ENCODE data around the gene FAM107B. TPM values are rescaled to one million over a fixed set of nuclear protein-coding genes. Genes with fewer than 3 reads are reported as not detected.
"Not testable (repeated sequence)": the region's sequence is repeated elsewhere in the genome, so short reads cannot be mapped to it uniquely, and the experiment has no call there.

FAM107B gene
- polyA plus RNA-seq, 4 donors, result 85.6 to 118 (median 114) TPM

- DNase-seq (ENCODE audit: low read depth in 4 of 4, low spot score in 3 of 4), result no peak
Observed at GRCh38 chr10:14667781-14668180, 106.9 kb downstream of the FAM107B start.

DNA sequence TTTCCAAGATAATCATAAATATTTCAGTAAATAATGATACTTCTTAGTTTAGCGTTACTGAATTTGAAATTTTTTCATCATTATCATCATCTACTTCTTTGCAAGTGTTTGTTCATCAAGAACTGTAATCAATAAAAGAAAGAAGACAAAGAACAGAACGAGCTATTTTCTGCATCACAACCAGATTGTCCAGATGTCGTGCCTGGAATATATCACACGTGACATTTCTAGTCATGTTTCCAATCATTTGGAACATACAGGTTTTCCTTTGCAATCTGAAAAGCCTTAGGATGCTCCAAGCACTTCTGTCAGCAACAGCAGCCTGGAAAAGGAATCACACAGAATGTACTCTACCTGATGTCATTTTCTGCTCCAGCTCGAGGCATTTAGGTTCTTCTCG is 107.4 kb downstream of the FAM107B start:
- DNase-seq (ENCODE audit: low read depth in 4 of 4, low spot score in 3 of 4), result no peak

- DNase-seq (ENCODE audit: low read depth in 4 of 4, low spot score in 3 of 4), result no peak
Observed at GRCh38 chr10:14665865-14666857, 108.5 kb downstream of the FAM107B start.

DNA sequence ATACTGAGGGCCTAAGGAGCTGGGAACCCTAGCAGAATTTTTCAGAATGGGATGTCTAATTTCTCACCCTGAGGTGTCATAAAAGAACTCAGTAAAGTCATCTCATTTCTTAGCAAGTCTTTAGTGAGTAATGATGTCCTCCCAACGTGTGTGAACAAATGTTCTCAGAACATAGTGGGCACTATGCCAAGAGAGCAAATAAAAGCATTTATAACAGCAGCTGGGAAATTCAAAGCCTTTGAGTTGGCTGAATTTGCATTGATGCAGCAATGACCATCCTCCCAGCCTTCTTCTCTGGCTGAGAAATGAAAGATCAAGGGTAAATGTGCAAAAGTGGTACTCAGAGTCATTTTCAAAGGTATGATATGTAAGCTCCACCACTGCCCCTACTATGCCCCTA is 109.4 kb downstream of the FAM107B start:
- no peak for DNase-seq (ENCODE audit: low read depth in 4 of 4, low spot score in 3 of 4)

DNA sequence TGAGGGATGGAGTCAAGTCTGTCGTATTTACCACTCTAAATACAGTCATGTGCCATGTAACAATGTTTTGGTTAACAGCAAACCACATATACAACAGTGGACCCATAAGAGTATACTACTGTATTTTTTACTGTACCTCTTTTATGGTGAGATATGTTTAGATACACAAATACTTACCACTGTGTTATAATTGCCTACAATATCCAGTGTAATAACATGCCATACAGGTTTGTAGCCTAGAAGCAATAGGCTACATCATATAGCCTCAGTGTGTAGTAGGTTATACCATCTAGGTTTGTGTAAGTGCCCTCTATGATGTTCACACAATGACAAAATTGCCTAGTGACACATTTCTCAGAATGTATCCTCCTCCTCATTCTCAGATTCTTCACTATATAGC is 110.4 kb downstream of the FAM107B start:
- DNase-seq (ENCODE audit: low read depth in 4 of 4, low spot score in 3 of 4), result no peak

GRCh38 chr10:14661818-14662217 is 112.9 kb downstream of the FAM107B start:
- no peak for DNase-seq (ENCODE audit: low read depth in 4 of 4, low spot score in 3 of 4)

DNA sequence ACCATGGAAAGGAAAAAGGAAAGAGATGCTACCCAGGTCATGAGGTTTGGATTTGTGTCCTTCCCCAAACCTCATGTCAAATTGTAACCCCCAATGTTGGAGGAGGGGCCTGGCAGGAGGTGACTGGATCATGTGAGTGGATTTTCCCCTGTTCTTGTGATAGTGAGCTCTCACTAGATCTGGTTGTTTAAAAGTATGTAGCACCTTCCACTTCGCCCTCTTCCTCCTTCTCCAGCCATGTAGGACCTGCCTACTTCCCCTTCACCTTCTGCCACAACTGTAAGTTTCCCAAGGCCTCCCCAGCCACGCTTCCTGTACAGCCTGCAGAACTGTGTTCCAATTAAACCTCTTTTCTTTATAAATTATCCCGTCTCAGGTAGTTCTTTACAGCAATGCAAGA is 113.9 kb downstream of the FAM107B start:
- DNase-seq (ENCODE audit: low read depth in 4 of 4, low spot score in 3 of 4), result no peak

DNA sequence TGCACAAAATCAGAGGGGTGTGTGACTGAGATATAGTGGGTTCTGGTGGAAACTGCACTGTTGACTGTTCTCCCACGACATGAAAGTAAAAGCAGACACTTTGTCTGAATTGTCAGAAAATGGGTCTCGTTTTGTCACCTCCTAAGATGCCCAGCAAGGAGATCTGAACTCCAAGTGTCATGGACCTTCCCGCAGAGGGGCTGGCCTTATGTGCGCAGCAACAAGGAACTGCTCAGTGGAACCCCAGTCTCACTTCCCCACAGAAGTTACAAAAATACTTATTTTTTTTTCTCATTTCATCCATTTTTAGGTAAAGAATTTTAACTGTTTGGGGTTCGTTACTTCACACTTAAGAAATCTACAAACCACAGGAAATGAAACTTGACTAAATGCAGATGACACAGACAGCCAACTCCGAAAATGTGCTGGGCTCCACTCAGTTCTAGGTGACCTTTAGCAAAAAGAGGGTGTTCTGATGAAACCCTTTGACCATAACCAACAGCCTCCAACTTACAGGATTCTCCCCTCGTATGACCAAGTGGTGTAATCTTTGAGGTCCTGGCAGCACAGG is 115.0 kb downstream of the FAM107B start:
- no peak for DNase-seq (ENCODE audit: low read depth in 4 of 4, low spot score in 3 of 4)

DNA sequence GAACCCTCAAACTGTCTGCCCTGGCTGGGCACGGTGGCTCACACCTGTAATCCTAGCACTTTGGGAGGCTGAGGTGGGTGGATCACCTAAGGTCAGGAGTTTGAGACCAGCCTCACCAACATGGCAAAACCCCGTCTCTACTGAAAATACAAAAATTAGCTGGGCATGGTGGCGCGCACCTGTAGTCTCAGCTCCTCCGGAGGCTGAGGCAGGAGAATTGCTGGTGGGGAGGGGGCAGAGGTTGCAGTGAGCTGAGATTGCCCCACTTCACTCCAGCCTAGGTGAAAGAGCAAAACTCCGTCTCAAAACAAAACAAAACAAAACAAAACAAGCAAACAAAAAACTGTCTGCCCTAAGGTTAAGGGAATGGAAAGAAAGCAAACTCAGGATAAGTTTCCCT is 115.6 kb downstream of the FAM107B start:
- not testable (repeated sequence) for DNase-seq (ENCODE audit: low read depth in 4 of 4, low spot score in 3 of 4)

- DNase-seq (ENCODE audit: low read depth in 4 of 4, low spot score in 3 of 4), result no peak
Observed at GRCh38 chr10:14658331-14659127, 116.2 kb downstream of the FAM107B start.

DNA sequence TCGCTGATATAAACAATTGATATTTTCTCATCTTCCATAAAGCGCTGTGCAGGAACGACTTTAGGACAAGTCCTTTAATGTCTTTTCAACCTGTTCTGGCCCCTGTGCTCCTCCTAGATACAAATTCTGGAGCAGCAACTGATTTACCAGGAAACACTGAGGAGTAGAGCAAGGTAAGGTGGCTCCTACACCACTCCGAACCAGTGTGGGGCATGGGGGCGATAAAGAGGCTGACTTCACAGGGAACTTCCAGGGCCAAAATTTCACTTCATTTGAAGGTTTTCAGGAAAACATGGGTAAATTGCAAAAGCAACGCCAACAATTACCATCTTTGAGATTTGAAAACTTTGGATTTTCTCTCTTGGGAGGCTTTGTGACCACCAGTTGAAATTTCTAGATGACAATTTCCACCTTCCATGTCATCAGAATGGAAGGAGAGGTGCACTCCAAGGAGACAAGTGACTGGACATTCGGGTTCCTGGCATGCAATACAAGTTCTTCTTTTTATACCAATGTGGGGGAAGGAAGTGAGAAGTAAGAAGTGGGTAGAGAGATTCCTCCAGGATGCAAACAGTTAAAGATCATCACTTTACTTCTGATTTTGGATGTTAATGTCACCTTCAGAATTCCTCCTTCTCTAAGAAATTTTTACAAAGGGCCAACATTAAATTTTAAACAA is 118.5 kb downstream of the FAM107B start:
- no peak for DNase-seq (ENCODE audit: low read depth in 4 of 4, low spot score in 3 of 4)

GRCh38 chr10:14654821-14655382 is 119.8 kb downstream of the FAM107B start:
- no peak for DNase-seq (ENCODE audit: low read depth in 4 of 4, low spot score in 3 of 4)

GRCh38 chr10:14653271-14654161 is 121.2 kb downstream of the FAM107B start:
- DNase-seq (ENCODE audit: low read depth in 4 of 4, low spot score in 3 of 4), result peak in 1 of 4 donors; percentile 76

- no peak for DNase-seq (ENCODE audit: low read depth in 4 of 4, low spot score in 3 of 4)
Observed at GRCh38 chr10:14652816-14653215, 121.9 kb downstream of the FAM107B start.

DNA sequence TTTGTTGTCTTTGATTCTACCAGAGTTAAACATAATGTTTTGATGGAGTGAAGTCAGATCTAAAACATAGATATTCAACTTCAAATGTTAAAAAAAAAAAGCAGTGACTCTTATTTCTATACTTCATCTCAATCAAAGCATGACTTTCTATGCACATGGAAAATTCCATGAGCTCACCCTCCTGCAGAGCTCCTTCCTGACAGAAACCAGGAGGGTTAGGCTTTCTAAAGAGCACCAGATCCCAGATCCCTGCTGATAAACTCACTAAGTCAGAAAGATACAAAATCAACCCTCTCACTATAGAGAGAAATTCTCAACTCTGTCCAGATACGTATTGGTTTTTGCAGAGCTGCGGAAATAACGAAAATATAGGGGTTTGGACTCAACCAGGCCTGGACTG is 122.6 kb downstream of the FAM107B start:
- no peak for DNase-seq (ENCODE audit: low read depth in 4 of 4, low spot score in 3 of 4)

DNA sequence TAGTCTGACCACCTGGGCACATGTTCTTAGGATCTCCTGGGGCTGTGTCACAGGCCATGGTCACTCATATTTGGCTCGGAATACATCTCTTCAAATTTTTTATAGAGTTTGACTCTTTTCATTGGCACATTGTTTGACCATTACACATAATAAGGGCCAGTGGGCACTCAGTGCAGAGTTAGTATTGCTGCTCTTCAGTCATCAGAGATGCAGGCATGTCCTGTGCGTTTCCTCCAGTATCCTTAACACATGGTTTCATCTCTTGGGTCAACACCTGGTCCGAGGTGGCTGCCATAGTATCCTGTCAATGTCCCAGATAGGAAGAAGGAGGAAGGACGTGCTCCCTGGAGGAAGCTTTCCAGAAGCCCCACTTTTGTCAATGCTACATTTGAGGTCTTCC is 125.0 kb downstream of the FAM107B start:
- no peak for DNase-seq (ENCODE audit: low read depth in 4 of 4, low spot score in 3 of 4)

GRCh38 chr10:14648946-14649345 is 125.8 kb downstream of the FAM107B start:
- no peak for DNase-seq (ENCODE audit: low read depth in 4 of 4, low spot score in 3 of 4)

DNA sequence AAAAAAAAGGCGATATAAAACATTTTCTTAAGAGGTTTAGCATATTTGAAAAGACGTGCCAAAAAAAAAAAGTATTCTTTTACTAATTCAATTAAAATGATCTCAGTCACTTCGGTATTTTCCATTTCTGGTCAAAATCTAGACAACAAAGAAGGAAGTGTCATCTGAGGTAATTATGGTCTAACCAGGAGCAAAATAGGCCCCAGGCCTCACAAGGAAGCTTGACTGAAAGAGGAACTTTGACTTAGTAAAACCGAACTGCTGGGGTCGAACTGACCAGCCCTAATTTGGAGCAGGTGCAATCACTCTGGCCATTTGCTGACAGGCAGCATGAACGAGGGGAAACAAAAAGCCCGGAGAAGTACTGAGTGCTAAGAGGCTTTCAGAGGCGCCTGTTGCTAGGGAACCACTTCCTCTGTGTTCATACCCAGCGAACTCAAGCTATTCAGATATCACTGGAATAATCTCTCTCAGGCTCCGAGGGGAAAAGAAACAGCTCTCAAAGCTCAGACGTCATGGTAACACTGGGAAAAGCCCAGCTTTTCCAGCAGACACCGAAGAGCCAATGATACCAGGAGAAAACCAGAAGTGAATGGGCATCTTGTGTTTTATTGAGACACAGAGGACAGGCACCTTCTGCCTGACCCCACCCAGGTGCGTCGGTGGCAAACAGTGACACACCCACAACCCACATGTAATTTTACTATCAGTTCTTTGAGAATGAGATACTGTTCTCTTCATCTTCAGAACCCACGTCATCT is 126.5 kb downstream of the FAM107B start:
- DNase-seq (ENCODE audit: low read depth in 4 of 4, low spot score in 3 of 4), result peak; percentile 76 to 91 (median 87)
